ENCODE measurements around the gene SPACA1.
"Not testable (repeated sequence)": the region's sequence is repeated elsewhere in the genome, so short reads cannot be mapped to it uniquely, and the experiment has no call there.

Gene SPACA1, protein sequence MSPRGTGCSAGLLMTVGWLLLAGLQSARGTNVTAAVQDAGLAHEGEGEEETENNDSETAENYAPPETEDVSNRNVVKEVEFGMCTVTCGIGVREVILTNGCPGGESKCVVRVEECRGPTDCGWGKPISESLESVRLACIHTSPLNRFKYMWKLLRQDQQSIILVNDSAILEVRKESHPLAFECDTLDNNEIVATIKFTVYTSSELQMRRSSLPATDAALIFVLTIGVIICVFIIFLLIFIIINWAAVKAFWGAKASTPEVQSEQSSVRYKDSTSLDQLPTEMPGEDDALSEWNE

DNA sequence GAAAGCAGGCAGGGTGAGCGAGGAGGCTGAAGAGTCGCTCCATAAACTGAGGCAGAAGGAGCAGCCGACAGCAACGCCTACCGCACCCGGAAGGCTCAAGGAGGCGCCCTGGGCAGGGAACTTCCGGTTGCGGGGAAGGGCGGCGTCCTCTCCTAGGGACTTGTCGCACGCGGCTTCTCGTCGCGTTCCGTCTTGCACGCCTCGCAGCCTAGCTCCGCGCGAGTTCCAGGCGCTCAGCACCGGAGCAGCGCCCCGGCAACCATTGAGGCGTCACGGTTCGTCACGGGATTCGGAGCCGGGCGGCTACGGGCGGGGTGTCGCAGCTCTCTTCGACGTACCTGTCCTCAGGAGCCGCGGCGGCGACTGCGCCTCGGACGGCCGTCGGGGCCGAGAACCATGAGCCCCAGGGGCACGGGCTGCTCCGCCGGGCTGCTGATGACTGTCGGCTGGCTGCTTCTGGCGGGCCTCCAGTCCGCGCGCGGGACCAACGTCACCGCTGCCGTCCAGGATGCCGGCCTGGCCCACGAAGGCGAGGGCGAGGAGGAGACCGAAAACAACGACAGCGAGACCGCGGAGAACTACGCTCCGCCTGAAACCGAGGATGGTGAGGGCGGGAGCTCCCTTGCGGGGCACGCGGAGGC lies at the start of gene SPACA1:
SPACA1 (plus strand) TSS at position 332 of the 641 bp plus-strand sequence; CDS start at position 397, 65 bp downstream.
- no peak for DNase-seq (ENCODE audit: low read depth in 2 of 2)

DNA sequence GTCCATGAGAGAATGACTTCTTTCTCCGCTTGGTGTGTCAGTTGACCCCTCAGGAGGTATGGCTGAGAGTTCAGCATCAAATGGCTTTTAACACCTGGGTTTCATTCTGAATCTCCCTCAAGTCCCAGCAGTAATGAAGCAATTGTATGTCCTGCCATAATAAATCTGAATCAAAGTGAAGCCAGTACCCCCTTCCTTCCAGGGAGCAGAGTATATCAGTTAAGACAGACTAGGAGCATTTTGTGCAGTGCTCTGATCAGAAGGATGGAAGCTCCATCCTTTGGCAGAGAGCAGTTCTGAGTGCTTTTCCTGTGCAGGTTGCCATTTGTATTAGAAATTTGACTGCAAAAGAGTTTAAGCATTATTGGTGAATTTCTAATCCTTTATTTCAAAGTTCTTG lies 46.9 kb upstream of the SPACA1 start:
- no peak for DNase-seq (ENCODE audit: low read depth in 2 of 2)

DNA sequence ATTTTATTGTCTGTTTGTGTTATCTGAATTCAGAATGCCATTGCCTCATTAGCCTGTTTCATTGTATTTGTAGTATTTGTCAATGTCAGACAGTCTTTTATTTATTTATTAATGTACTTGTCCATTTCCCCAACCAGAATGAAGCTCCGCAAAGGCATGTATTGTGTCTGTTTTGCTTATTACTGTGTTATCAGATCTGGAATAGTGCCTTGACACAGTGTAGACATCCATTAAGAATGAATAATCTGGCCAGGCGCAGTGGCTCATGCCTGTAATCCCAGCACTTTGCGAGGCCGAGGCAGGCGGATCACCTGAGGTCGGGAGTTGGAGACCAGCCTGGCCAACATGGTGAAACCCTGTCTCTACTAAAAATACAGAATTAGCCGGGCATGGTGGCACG lies 46.4 kb upstream of the SPACA1 start:
- DNase-seq (ENCODE audit: low read depth in 2 of 2) = not testable (repeated sequence)

DNA sequence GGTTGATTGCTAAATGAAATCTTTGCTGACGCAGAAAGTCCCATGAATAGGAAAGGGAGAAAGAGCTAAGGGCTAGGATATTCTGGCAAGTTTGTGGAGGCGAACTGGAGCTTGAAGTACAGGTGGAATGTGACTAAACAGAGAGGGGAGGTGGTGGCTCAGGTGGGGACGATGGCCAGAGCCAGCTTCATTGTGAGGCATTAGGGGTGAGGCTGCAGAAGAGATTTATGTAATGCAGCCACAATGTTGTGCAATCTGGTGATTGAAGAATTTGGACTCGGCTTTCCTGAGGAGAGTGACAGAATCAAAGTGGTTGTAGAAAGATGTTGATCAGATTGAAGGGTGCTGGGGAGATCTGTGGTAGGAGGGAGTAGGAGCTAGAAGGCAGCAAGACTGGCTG lies 42.9 kb upstream of the SPACA1 start:
- DNase-seq (ENCODE audit: low read depth in 2 of 2) = no peak

DNA sequence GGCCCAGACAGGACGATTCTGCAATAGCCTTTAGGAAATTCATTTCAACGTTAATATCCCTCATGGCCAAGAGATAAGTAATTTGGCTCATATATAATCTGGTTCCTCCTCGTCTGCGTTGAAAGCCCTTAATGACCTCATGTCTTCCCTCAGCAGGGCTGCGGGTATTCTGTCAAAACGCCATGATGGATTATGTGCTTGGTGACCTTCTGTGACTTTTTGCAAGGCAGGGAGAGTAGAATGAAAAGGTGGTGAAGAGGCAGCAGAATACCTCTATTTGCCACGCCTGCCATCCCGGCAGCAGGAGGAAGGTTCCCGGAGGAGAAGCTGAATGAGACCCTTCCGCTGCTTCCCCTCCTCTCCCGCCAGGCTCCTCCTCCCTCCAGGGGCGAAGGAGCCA lies 41.1 kb upstream of the SPACA1 start:
- no peak for DNase-seq (ENCODE audit: low read depth in 2 of 2)

DNA sequence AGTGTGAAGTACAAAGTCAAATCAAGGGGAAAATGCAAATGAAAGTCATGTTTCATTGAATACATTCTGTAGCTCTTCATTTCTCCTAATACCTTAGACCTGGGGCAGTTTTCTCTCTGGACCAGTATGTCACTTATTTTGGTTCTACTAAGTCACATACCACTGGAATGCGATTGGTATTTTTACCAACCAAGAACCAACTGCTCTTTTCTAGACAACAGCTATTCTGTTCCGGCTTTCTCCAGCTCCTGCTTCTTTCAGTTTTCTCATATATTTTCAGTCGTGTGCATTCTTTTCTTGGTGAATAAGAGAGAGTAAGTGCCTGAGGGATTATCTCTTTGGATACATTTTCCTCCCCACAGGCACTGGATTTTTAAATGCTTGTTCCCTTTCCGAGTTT lies 39.2 kb upstream of the SPACA1 start:
- no peak for DNase-seq (ENCODE audit: low read depth in 2 of 2)

DNA sequence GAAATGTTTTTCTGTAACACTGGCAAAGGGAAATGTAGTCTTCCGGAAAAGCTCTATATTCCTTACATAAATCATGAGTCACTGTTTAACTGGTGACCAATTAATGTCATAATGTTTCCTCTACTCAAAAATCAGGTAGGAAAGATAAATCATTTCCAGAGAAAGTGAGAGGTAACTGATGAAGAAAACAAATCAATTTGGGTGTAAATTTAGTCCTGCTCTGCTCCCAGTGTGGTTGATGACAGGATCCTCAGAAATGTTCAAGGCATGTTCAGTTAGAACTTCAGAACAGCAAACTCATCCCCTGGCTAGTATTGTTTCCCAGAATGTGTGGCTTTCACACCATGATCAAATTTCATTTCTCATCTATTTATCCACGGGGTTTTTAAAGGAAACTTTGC lies 38.8 kb upstream of the SPACA1 start:
- DNase-seq (ENCODE audit: low read depth in 2 of 2) = no peak

DNA sequence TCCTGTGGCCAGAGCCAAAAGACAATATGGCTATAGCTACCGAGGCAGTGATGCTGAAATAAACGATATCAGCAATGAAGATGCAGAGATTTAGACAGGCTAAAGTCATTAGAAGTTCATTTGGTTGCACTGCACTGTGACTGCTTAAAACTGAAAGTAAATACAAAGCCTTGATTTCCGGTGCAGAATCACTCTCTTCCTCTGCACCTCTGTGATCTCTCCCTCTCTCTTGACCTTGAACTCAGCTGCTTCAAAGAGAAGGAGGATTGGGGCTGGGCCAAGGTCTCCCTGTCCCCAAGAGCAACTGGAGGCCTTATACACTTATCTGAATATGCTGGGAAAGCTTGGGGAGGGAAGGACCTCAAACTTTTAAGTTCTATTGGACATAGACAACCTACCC lies 34.6 kb upstream of the SPACA1 start:
- peak in 1 of 2 donors; percentile 2 for DNase-seq (ENCODE audit: low read depth in 2 of 2)

DNA sequence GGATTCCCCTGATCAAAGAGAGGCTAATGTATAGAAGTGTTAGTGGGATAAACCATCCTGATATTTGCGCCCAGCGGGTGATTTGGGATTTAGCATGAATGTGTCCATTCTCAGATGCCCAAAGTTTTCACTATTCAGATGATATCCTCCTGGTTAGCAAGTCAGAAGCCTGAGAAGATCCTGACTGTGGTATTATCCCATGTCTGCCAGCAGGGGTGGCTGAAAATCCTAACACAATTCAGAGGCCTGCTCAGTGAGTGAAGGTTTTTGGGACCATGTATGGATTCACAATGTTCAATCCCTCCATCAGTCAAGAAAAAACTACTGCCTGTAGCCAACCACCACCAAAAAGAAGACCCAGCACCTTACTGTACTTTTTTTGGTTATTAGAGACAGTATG lies 34.1 kb upstream of the SPACA1 start:
- no peak for DNase-seq (ENCODE audit: low read depth in 2 of 2)

DNA sequence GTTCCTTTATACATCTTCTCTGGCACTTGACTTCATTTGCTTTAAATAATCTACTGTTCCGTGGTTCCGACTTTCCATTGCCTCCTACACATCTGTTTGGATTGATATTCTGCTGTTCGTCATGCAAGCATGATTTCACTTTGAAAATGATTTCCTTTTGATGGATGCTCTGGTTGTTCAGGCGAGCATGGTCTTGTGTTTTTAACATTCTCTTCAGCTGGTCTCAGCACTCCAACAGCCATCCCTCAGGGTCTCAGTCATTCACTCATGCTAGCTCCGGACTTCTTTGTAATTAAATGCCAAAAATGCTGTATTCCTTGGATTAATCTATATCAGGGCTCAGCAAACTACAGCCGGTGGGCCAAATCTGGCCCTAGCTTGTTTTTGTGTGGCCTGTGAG lies 27.2 kb upstream of the SPACA1 start:
- no peak for DNase-seq (ENCODE audit: low read depth in 2 of 2)

DNA sequence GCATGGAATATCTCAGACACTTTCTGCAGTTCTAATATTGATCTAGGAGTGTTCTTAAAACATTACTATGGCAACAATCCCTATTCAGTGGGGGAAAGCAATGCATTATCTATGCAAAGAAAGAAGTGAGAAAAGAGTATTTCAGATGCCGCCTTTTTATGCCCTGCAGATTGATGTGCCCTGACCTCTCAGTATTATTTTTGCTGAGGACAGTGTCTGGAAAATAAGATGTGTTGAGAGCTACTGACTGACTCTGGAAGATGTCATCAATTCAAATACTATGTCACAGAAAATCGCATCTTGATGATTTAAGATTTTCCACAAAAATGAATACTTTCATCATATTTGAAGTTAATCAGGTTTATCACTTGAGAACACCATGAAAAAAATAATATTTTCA lies 22.9 kb upstream of the SPACA1 start:
- DNase-seq (ENCODE audit: low read depth in 2 of 2) = no peak

DNA sequence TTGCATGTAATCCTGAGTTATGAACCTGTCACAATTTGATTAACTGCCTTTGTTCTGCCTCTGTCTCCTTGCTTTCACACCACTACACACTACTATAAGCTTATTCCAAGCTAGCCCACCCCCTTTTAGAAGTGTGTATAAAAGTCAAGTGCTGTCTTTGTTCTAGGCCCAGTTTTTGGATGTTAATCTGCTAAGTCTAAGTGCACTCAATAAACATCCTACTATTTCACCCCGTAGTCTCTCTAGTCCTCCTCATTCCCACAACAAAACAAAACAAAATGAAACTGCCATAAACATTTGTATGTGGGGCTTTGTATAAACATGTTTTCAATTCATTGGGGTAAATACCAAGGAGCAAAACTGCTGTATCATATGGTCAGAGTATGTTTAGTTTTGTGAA lies 16.1 kb upstream of the SPACA1 start:
- no peak for DNase-seq (ENCODE audit: low read depth in 2 of 2)

DNA sequence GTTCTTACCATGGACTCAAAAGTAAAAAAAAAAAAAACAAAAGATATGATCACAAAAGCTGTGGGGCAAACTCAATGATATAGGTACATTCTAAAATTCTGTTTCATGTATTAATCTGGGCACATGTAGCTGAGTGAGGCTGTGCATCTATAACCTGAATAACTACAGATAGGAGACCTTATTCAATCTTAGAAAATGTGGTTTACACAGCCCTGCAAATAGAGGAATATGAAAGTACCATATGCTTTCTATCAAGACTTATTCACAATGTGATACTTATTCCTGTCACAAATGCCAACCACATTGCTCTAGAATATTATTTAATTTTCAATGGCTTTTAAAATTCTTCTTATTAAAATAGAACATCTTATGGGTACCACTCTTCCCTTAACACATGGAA lies 3.1 kb upstream of the SPACA1 start:
- DNase-seq (ENCODE audit: low read depth in 2 of 2) = no peak

DNA sequence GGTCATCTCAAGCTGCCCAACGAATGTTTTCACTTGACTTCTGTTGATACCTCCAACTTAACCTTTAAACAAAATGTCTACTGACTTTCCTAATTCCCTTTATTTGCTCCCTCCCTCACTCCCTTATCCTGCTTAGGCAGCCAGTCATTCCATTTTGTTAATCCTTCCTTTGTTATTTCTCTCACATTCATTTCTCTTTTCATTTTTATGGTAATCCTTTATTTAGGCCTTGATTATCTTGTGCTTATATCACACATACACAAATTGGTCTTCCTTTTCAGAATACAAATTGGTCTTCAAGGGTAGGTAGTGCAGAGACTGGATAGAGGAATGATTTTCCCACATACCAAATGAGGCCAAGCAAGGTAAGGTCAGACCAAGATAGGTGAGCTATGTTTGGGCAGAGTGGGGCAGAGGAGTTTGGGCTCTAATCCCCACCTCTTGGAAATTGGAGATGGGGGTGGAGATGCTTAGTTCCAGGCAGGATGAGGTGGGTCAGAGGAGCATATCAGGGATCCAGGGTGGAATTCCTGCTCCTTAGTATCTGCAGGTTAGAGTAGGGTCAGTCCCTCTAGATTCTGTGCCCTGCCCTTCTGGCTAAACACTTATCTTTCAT lies 2.0 kb upstream of the SPACA1 start:
- DNase-seq (ENCODE audit: low read depth in 2 of 2) = no peak

DNA sequence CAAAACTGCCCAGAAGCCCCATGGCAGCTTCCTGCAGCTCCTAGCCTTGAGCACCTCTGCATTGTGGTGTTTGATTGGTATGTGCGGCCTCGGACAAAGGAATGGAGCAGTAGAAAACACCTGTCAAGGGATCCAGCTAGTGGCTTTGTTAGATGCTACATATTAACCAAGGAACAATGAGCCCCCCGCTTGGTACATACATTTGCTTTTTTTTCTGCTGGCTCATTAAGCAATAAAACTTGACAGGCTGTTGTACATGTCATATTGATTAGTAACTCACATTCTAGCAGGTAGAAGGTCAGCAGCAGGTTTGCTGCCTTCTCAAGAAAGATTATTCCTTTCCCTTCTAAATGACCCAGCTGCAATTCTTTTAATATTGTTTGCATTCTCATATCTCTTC lies 937 bp downstream of the SPACA1 start:
- no peak for DNase-seq (ENCODE audit: low read depth in 2 of 2)

DNA sequence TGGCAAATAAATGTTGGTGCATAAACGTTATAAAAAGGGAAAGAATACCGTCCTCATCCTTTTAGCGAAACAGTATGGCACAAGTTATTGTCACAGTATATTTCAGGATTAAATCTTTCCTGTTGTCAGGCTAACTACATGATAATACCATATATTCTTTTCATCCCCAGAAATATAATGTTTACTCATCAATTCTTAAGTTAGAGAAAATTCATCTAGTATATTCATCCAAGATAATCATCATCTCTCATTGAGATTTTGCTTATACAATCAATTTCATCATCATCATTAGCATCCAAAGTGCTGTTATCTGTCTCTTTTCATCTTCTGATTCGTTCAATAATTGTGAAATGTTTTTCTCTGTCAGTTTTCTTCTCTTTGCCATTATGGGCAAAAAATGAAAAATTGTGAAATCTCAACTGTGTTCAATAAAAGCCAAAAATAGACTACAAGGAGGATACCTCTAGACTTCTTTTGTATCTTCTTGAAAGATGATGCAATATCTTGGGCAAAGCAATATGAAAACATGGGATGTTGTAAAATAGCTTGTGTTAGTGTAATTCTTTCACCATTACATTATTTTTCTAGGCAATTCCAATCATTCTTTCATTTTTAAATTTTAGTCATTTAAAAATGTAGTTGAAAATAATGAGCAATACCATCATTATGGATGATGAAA lies 2.6 kb downstream of the SPACA1 start:
- no peak for DNase-seq (ENCODE audit: low read depth in 2 of 2)

DNA sequence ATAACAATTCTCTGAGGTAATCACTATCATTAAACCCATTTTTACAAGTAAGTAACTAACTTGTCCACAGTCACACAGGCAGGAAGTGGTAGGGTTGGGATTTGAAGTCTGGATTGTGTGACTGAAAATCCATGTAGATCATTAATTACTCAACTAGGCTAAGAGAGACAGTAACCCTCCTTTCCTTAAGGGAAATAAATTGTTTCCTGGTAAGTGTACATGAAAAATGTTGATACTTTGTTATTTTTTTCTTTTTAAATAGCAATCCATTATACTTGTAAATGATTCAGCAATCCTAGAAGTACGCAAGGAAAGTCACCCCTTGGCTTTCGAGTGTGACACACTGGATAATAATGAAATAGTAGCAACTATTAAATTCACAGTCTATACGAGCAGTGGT lies 11.6 kb downstream of the SPACA1 start:
- DNase-seq (ENCODE audit: low read depth in 2 of 2) = no peak

DNA sequence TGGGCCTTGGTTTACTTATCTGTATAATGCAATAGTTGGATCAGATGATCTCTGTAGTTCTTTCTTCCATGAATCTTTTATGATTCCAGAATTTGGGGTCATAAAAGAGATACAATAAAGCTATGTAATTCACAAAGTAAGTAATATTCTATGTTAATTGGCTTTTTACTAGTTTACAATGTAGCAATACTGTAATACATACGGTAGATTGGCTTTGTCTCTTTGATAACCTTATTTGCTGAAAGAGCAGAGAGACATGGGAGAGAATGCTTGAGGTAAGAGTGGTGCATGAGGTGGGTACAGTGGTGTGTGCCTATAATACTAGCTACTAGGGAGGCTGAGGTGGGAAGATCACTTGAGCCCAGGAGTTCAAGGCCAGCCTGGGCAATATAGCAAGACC lies 14.7 kb downstream of the SPACA1 start:
- no peak for DNase-seq (ENCODE audit: low read depth in 2 of 2)

DNA sequence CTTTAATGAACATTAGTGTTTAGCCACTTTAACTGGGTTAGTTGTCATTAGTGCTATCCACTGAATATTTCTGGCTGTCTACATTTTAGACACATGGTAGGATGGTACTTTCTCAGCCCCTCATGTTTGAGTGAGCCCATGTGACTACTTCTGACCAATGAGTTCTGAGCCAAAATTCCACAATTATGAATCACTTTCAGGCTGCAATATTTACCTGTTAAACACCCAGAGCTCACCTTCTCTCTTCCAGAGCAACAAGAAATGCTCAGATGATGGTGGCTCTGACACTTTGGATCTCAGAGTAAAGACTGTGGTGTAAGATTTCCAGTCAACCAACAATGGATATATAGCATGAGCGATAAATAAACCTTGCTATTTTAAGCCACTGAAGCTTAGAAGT lies 24.8 kb downstream of the SPACA1 start:
- no peak for DNase-seq (ENCODE audit: low read depth in 2 of 2)

DNA sequence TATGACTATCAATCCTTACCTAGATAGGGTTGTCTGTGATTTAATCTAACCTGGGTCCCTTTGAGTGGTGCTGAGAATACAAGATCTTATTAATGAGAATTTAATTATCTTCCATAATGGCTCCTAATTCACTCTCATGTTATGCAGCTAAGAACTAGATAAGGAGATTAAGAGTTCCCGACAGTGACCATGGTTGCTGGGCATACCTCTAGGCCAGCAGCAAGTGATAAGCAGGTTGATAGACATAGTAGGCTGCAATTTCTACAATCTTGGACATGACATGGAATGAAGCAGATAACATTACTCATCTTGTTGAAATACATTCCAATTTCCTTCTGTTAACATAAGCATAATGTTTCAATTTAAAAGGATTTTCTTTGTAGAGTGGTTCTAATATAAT lies 27.1 kb downstream of the SPACA1 start:
- no peak for DNase-seq (ENCODE audit: low read depth in 2 of 2)

DNA sequence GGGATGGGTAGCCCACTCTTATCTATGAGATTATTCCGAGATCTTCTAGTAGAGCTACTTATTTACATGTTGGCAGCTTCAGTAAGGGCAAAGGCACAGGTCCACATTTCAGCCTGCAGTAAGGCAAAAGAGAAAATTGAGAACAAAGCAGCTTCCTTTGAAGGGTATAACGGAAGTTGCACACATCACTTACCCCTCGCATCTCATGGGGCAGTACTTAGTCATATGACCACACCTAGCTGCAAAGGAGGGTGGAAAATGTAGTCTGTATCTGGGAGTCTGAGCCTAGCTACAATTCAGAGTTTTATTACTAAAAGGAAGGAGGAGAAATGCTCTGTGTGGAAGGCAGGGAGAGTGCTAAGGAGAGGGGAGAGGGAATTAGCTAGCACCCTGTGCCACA lies 29.7 kb downstream of the SPACA1 start:
- no peak for DNase-seq (ENCODE audit: low read depth in 2 of 2)

DNA sequence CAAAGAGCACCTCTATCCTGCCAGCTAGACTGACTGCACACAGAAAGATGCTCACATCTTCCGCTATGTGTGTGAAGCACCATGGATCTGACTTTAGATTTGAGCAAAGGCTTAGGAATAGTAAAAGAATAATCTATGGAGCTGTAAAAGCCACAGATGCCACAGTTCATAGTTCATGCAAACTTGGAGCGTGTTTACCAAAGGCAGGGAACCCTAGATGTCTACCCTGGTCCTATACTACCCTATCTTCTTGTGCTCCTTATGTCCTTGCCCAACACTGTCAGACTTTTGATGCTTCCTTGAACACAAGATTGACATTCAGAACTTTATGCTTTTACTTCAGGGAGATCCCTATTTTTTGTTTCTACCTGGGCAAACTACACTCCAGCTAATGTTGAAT lies 39.2 kb downstream of the SPACA1 start:
- DNase-seq (ENCODE audit: low read depth in 2 of 2) = no peak

DNA sequence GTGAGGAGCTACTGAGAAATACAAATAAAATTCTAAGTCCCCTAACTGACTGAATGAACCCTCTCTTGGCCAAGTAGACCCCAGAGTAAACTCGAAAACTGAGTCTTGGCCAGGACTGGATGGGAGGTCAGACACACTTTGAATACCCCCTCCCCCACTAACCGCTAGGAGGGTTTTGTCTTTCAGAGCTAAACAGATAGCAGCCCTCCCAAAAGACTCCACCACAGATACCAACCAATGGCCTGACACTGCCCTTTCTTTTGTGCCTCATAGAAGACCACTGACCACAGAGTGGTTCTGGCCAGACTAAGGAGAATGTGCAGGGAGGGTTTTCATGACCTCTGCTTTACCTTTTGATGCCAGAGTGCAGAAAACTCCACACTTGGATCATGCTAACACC lies 42.1 kb downstream of the SPACA1 start:
- DNase-seq (ENCODE audit: low read depth in 2 of 2) = no peak
